ENCODE data around the gene L1CAM. TPM values are rescaled to one million over a fixed set of nuclear protein-coding genes. Genes with fewer than 3 reads are reported as not detected.

The L1CAM gene
- total RNA-seq, 1 donor from 2014 or later: 16.6 TPM

DNA sequence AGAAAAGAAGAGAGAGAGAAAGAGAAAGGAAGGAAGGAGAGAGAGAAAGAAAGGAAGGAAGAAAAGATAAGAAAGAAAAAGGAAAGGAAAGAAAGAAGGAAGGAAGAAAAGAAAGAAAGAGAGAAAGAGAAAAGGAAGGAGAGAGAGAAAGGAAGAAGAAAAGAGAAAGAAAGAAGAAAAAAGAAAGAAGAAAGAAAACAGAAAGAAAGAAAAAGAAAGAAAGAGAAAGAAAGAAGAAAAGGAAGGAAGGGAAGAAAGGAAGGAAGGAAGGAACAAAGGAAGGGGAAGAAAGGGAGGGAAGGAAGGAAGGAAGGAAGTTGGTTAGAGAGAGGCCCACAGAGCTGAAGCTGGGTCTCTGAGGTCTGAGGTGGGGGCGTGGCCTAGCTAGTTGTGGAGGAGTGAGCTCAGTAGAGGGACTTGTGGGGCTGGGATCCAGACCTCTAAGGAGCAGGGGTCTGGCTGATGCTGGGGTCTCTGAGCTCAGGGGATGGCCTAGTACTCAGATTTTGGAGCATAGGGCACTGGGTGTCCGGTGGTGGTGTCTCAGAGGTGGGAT lies 28.5 kb downstream of the L1CAM start:
- Mint-ChIP-seq H3K9me3 (ENCODE audit: unreplicated experiment) (no peaks in the 10 kb centered on the region), H3K27me3 (ENCODE audit: unreplicated experiment) (peaks cover 5% of the 10 kb centered on the region), H3K4me1 (ENCODE audit: unreplicated experiment) (no peaks in the 10 kb centered on the region), H3K4me3 (ENCODE audit: unreplicated experiment) (no peak overlapping the region), H3K27ac (ENCODE audit: unreplicated experiment) (no peak overlapping the region), H3K36me3 (ENCODE audit: unreplicated experiment) (no peaks in the 10 kb centered on the region)
- DNase-seq (ENCODE audit: extremely low spot score, unreplicated experiment): no peak
- TF ChIP-seq, protein P1, sequence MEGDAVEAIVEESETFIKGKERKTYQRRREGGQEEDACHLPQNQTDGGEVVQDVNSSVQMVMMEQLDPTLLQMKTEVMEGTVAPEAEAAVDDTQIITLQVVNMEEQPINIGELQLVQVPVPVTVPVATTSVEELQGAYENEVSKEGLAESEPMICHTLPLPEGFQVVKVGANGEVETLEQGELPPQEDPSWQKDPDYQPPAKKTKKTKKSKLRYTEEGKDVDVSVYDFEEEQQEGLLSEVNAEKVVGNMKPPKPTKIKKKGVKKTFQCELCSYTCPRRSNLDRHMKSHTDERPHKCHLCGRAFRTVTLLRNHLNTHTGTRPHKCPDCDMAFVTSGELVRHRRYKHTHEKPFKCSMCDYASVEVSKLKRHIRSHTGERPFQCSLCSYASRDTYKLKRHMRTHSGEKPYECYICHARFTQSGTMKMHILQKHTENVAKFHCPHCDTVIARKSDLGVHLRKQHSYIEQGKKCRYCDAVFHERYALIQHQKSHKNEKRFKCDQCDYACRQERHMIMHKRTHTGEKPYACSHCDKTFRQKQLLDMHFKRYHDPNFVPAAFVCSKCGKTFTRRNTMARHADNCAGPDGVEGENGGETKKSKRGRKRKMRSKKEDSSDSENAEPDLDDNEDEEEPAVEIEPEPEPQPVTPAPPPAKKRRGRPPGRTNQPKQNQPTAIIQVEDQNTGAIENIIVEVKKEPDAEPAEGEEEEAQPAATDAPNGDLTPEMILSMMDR (IDR thresholded peaks at IDR 0.05): no peak

DNA sequence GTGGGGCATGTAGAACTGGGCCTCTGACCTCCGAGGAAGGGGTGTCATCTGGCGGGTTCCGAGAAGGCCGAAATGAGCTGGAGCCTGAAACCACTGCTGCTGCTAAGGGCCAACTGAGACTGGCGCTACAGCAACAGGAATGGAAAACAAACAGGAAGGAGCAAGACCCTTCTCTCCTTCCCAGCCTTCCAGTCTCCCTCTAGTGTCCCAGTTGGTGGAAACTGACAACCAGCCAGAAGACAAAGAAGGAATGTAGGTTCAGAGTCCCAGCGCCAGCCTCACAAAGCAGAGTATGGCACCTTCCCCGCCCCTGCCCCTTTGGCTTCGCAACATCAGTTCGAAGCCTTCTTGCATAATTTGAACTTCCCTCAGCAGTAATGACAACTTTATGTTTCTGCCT lies 31.3 kb downstream of the L1CAM start:
- no peak for DNase-seq (ENCODE audit: extremely low spot score, unreplicated experiment)
- TF ChIP-seq, protein P1 (IDR thresholded peaks at IDR 0.05): no peak
- H3K27ac Mint-ChIP-seq (ENCODE audit: unreplicated experiment): no peak overlapping the region
- no peaks in the 10 kb centered on the region for H3K36me3 Mint-ChIP-seq (ENCODE audit: unreplicated experiment)
- no peak overlapping the region for H3K4me3 Mint-ChIP-seq (ENCODE audit: unreplicated experiment)
- peaks cover 5% of the 10 kb centered on the region for H3K27me3 Mint-ChIP-seq (ENCODE audit: unreplicated experiment)
- H3K9me3 Mint-ChIP-seq (ENCODE audit: unreplicated experiment): no peaks in the 10 kb centered on the region
- no peaks in the 10 kb centered on the region for H3K4me1 Mint-ChIP-seq (ENCODE audit: unreplicated experiment)

DNA sequence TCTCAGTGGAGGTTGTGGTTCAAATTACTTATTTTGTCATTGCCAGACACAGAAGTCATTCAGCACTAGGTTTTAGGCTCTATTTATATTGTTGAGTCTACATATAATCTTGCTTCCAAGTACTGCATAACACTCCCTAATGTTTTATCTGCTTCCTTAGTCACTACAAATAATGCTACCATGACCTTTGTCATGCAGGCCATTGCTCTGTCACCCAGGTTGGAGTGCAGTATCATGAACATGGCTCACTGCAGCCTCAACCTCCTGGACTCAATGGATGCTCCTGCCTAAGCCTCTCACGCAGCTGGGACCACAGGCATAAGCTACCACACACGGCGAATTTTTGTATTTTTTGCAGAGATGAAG lies 32.1 kb downstream of the L1CAM start:
- Mint-ChIP-seq H3K9me3 (ENCODE audit: unreplicated experiment) (no peaks in the 10 kb centered on the region), H3K4me1 (ENCODE audit: unreplicated experiment) (no peaks in the 10 kb centered on the region), H3K4me3 (ENCODE audit: unreplicated experiment) (no peak overlapping the region), H3K27ac (ENCODE audit: unreplicated experiment) (no peak overlapping the region), H3K36me3 (ENCODE audit: unreplicated experiment) (no peaks in the 10 kb centered on the region), H3K27me3 (ENCODE audit: unreplicated experiment) (peaks cover 7% of the 10 kb centered on the region)
- TF ChIP-seq, protein P1 (IDR thresholded peaks at IDR 0.05): no peak
- DNase-seq (ENCODE audit: extremely low spot score, unreplicated experiment): no peak

DNA sequence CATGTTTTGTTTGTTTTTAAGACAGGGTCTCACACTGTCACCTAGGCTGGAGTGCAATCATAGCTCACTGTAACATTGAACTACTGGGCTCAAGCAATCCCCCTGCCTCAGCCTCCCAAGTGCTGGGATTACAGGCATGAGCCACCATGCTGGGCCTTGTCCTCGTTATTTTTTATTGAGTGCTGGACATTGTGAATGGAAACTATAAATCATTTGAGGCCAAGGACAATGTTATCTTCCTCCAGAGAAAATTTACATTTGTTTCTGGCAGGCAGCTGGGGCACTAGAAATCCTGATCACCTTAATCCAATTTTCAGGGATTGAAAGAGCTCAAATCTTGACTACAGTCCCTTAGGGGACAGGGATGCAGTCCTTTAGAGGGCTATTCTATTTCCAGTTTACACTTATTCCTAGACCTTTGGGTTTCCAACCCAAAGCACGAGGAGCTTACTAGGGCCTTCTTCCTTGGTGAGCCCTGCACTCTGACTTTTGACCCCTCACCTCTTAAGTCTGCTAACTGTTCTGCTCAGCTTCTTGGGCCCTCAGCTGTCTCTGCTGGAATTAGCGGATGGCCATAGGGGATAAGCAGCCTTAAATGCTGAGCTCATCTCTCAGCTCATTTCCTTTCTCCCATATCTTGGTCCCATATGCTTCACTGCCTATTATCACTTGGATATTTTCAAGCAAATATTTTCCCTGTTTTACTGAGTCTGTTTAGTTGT lies 32.6 kb downstream of the L1CAM start:
- peaks cover 7% of the 10 kb centered on the region for H3K27me3 Mint-ChIP-seq (ENCODE audit: unreplicated experiment)
- no peak overlapping the region for H3K4me3 Mint-ChIP-seq (ENCODE audit: unreplicated experiment)
- TF ChIP-seq, protein P1 (IDR thresholded peaks at IDR 0.05): no peak
- H3K27ac Mint-ChIP-seq (ENCODE audit: unreplicated experiment): no peak overlapping the region
- no peaks in the 10 kb centered on the region for H3K9me3 Mint-ChIP-seq (ENCODE audit: unreplicated experiment)
- DNase-seq (ENCODE audit: extremely low spot score, unreplicated experiment): no peak
- no peaks in the 10 kb centered on the region for H3K4me1 Mint-ChIP-seq (ENCODE audit: unreplicated experiment)
- no peaks in the 10 kb centered on the region for H3K36me3 Mint-ChIP-seq (ENCODE audit: unreplicated experiment)

DNA sequence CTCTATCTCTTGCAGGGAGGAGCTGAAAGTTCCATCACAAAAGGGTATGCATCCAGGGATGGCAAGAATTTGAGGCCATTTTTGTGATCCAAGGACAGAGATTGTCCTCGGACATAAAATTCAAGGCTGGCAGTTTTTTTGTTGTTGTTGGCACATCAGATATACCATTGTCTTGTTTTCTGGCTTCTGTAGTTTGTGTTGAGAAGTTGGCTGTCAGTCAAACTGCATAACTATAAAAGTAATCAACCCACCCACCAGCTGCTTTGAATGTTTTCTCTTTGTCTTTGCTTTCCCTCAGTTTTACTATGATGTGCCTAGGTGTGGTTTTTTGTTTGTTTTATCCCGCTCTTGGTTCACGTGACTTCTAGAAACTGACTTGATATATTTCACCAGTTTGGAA lies 34.0 kb downstream of the L1CAM start:
- Mint-ChIP-seq H3K9me3 (ENCODE audit: unreplicated experiment) (no peaks in the 10 kb centered on the region), H3K4me1 (ENCODE audit: unreplicated experiment) (no peaks in the 10 kb centered on the region), H3K27ac (ENCODE audit: unreplicated experiment) (no peak overlapping the region), H3K36me3 (ENCODE audit: unreplicated experiment) (no peaks in the 10 kb centered on the region), H3K4me3 (ENCODE audit: unreplicated experiment) (no peak overlapping the region), H3K27me3 (ENCODE audit: unreplicated experiment) (peaks cover 6% of the 10 kb centered on the region)
- TF ChIP-seq, protein P1 (IDR thresholded peaks at IDR 0.05): no peak
- DNase-seq (ENCODE audit: extremely low spot score, unreplicated experiment): no peak

Data from osteocyte (in vitro differentiated cells).